IPS DF 4.7 (cell line): Measurements from ENCODE around the gene HSFX2.
"Not testable (repeated sequence)": the region's sequence is repeated elsewhere in the genome, so short reads cannot be mapped to it uniquely, and the experiment has no call there.

Experiments used
- DNase-seq: peaks from one replicate; pipeline ENCODE4 v3.0.0-alpha.2; 2013; ENCODE audit warnings: low spot score; ENCODE audit errors: extremely low read depth

The HSFX2 gene

GRCh38 chrX:149595214-149595613 is at the start of gene HSFX2:
Gene HSFX2, minus strand, starts transcription at chrX:149595314. Its CDS starts 614 bp downstream, at chrX:149594700.
- DNase-seq = not testable (repeated sequence)

GRCh38 chrX:149643496-149643895 is 48.4 kb upstream of the HSFX2 start:
- DNase-seq = no peak

- DNase-seq = no peak
Measured at GRCh38 chrX:149641835-149642234, 46.7 kb upstream of the HSFX2 start.

GRCh38 chrX:149641432-149641831 is 46.3 kb upstream of the HSFX2 start:
- no peak for DNase-seq

- no peak for DNase-seq
Measured at GRCh38 chrX:149639568-149639967, 44.5 kb upstream of the HSFX2 start.

GRCh38 chrX:149638860-149639259 is 43.7 kb upstream of the HSFX2 start:
- no peak for DNase-seq

- no peak for DNase-seq
Measured at GRCh38 chrX:149633511-149633910, 38.4 kb upstream of the HSFX2 start.

GRCh38 chrX:149631234-149632165 is 36.4 kb upstream of the HSFX2 start, which contains the start of gene TMEM185A:
Gene TMEM185A, minus strand, starts transcription at chrX:149631792. Its CDS starts 212 bp downstream, at chrX:149631580.
- no peak for DNase-seq

- no peak for DNase-seq
Measured at GRCh38 chrX:149630681-149631233, 35.6 kb upstream of the HSFX2 start.

GRCh38 chrX:149629730-149630387 is 34.7 kb upstream of the HSFX2 start:
- no peak for DNase-seq

GRCh38 chrX:149628768-149629167 is 33.7 kb upstream of the HSFX2 start:
- no peak for DNase-seq

- no peak for DNase-seq
Measured at GRCh38 chrX:149628280-149628679, 33.2 kb upstream of the HSFX2 start.

GRCh38 chrX:149626829-149627228 is 31.7 kb upstream of the HSFX2 start:
- DNase-seq = not testable (repeated sequence)

- DNase-seq = not testable (repeated sequence)
Measured at GRCh38 chrX:149619662-149620061, 24.5 kb upstream of the HSFX2 start.

- DNase-seq = no peak
Measured at GRCh38 chrX:149618871-149619270, 23.8 kb upstream of the HSFX2 start.

- no peak for DNase-seq
Measured at GRCh38 chrX:149611623-149612175, 16.6 kb upstream of the HSFX2 start.

GRCh38 chrX:149610511-149610910 is 15.4 kb upstream of the HSFX2 start:
- DNase-seq = no peak

- DNase-seq = no peak
Measured at GRCh38 chrX:149607699-149608098, 12.6 kb upstream of the HSFX2 start.

- not testable (repeated sequence) for DNase-seq
Measured at GRCh38 chrX:149605248-149605885, 10.3 kb upstream of the HSFX2 start.

- DNase-seq = not testable (repeated sequence)
Measured at GRCh38 chrX:149598603-149599002, 3.5 kb upstream of the HSFX2 start.

- not testable (repeated sequence) for DNase-seq
Measured at GRCh38 chrX:149595943-149596342, 829 bp upstream of the HSFX2 start.
